ENCODE results near the gene CLMN.

DNA sequence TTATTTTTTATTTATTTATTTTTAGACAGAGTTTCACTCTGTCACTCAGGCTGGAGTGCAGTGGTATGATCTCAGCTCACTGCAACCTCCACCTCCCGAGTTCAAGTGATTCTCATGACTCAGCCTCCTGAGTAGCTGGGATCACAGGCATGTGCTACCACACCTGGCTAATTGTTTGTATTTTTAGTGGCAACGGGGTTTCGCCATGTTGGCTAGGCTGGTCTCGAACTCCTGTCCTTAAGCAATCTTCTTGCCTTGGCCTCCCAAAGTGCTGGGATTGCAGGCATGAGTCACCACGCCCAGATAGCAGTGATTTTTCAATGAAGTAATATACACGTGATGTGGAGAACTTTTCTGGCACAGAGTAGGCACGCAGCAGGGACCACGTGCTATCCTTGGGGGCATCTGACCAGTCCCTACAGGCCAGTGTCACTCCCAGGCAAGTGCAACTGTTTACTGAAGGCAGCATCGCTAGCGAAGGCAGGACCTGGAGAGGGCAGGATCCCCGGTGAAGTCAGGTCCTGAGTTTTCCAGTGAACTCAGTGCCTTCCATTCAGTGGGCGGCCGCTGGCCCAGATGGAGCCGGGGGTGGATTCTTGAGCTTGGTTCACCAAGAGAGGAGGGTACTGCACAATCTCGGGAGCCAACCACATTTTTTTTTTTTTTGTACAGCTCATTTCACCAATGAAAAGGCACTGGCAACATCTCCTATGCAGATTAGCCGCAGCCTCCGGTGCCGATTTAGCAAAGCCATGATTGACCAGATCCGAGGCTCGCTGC, 11.1 kb upstream of the CLMN start:
- TF ChIP-seq, protein P1, sequence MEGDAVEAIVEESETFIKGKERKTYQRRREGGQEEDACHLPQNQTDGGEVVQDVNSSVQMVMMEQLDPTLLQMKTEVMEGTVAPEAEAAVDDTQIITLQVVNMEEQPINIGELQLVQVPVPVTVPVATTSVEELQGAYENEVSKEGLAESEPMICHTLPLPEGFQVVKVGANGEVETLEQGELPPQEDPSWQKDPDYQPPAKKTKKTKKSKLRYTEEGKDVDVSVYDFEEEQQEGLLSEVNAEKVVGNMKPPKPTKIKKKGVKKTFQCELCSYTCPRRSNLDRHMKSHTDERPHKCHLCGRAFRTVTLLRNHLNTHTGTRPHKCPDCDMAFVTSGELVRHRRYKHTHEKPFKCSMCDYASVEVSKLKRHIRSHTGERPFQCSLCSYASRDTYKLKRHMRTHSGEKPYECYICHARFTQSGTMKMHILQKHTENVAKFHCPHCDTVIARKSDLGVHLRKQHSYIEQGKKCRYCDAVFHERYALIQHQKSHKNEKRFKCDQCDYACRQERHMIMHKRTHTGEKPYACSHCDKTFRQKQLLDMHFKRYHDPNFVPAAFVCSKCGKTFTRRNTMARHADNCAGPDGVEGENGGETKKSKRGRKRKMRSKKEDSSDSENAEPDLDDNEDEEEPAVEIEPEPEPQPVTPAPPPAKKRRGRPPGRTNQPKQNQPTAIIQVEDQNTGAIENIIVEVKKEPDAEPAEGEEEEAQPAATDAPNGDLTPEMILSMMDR (IDR thresholded peaks at IDR 0.05) = no peak
- TF ChIP-seq POLR2A (IDR thresholded peaks at IDR 0.05) (no peak), POLR2AphosphoS5 (IDR thresholded peaks at IDR 0.05; ENCODE audit: insufficient read depth in 1 of 2, low read depth in 1 of 2) (no peak)

Measured in vagina (tissue), 2 donors.